NCI-H2196 treated with DMSO at 0.1 percent for 48 hours (cell line): ENCODE measurements around the gene SPARC.

Experiments
- DNase-seq: peaks from one replicate; lab custom pipeline; 2025; ENCODE audit not compliant: unreplicated experiment; lab: John Stamatoyannopoulos, UW

Gene SPARC

GRCh38 chr5:151679421-151680155, 7.1 kb downstream of the SPARC start:
- no peak for DNase-seq

- no peak for DNase-seq
Observed at GRCh38 chr5:151678713-151679112, 8.0 kb downstream of the SPARC start.

- no peak for DNase-seq
Observed at GRCh38 chr5:151677776-151678545, 8.8 kb downstream of the SPARC start.

GRCh38 chr5:151676719-151677118, 10.0 kb downstream of the SPARC start:
- no peak for DNase-seq

- no peak for DNase-seq
Observed at GRCh38 chr5:151676314-151676712, 10.4 kb downstream of the SPARC start.

GRCh38 chr5:151675611-151676313, 11.0 kb downstream of the SPARC start:
- no peak for DNase-seq

GRCh38 chr5:151674626-151675610, 11.8 kb downstream of the SPARC start:
- DNase-seq, result no peak

GRCh38 chr5:151673421-151673820, 13.3 kb downstream of the SPARC start:
- no peak for DNase-seq

GRCh38 chr5:151672516-151672915, 14.2 kb downstream of the SPARC start:
- no peak for DNase-seq

- DNase-seq, result no peak
Observed at GRCh38 chr5:151671950-151672349, 14.8 kb downstream of the SPARC start.

GRCh38 chr5:151670953-151671636, 15.6 kb downstream of the SPARC start:
- DNase-seq, result no peak

- no peak for DNase-seq
Observed at GRCh38 chr5:151670083-151670686, 16.5 kb downstream of the SPARC start.

- DNase-seq, result no peak
Observed at GRCh38 chr5:151667083-151667482, 19.6 kb downstream of the SPARC start.

- no peak for DNase-seq
Observed at GRCh38 chr5:151665613-151666012, 21.1 kb downstream of the SPARC start.

GRCh38 chr5:151664694-151665585, 21.8 kb downstream of the SPARC start:
- no peak for DNase-seq

GRCh38 chr5:151663617-151664293, 23.0 kb downstream of the SPARC start:
- DNase-seq, result no peak

- DNase-seq, result no peak
Observed at GRCh38 chr5:151662805-151663204, 23.9 kb downstream of the SPARC start.
